Measurements from ENCODE around the gene ARMC3. TPM values are rescaled to one million over a fixed set of nuclear protein-coding genes. Genes with fewer than 3 reads are reported as not detected.
"Not testable (repeated sequence)": the region's sequence is repeated elsewhere in the genome, so short reads cannot be mapped to it uniquely, and the experiment has no call there.

The ARMC3 gene
- polyA plus RNA-seq, 6 donors from 2014 or later = not detected

DNA sequence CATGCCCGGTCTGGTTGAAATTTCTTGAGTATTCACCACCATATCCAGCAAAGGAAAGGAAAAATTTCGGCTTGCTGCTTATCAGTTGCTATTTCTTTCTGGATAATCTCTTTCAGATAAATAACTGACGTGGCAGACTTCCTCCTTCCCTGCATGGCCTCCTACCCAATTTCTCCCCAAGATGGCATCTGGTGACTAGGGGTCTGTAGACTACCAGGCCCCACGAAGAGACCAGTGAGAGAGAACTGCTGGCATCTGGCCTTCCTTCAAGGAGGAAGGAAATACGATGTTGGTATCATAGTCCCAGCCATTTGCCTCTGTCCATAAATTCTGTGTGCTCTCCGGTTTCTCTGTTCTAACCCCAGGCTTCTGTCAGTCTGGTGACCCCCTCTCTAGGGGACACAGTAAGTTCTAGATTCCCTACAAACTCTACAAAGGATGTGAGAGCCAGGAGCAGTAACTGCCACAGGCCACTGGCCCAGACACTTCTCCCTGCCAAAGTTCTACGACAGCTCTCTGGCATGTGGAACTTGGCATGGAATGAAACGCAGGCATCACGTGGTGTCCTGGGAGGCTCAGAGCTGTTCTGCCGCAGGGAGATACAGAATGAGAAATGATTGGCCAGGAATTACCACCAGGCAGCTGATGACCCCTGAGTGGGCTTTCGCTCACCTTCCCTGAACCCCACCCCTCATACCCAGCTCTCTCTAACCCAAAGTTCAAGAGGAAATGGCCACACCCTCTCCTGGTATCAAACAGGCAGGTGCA lies 137.5 kb downstream of the ARMC3 start:
- H3K4me3 Mint-ChIP-seq = no peak overlapping the region
- peaks cover 0 to 7% (median 0%) of the 10 kb centered on the region in 7 donors for H3K9me3 Mint-ChIP-seq
- peaks cover 12 to 30% (median 16%) of the 10 kb centered on the region in 3 donors for H3K27me3 Mint-ChIP-seq
- H3K36me3 Mint-ChIP-seq = no peaks in the 10 kb centered on the region
- DNase-seq (no peak), ATAC-seq (ENCODE audit: low read depth in 2 of 2) (no peak)
- no peak overlapping the region for H3K27ac Mint-ChIP-seq
- H3K4me1 Mint-ChIP-seq = peaks cover 4 to 6% (median 5%) of the 10 kb centered on the region in 3 donors

DNA sequence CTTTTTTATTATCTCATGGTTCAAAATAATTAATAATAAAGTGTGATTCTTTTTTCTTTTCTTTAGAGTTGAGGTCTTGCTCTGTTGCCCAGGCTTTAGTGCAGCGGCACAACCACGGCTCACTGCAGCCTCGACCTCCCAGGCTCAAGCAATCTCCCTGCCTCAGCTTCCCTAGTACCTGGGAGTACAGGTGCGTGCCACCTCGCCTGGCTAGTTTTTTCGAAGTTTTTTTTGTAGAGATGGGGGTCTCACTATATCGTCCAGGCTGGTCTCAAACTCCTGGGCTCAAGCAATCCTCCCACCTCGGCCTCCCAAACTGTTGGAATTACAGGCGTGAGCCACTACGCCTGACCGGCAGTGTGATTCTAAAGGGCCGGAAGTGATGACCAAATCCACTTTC lies 139.5 kb downstream of the ARMC3 start:
- H3K4me1 Mint-ChIP-seq = peaks cover 4 to 6% (median 5%) of the 10 kb centered on the region in 3 donors
- no peak for DNase-seq
- no peaks in the 10 kb centered on the region for H3K9me3 Mint-ChIP-seq
- no peak overlapping the region for H3K4me3 Mint-ChIP-seq
- H3K36me3 Mint-ChIP-seq = no peaks in the 10 kb centered on the region
- peak overlapping the region in 1 of 6 donors; percentile 32 for H3K27ac Mint-ChIP-seq
- peaks cover 9 to 16% (median 14%) of the 10 kb centered on the region in 3 donors for H3K27me3 Mint-ChIP-seq
- no peak for ATAC-seq (ENCODE audit: low read depth in 2 of 2)

DNA sequence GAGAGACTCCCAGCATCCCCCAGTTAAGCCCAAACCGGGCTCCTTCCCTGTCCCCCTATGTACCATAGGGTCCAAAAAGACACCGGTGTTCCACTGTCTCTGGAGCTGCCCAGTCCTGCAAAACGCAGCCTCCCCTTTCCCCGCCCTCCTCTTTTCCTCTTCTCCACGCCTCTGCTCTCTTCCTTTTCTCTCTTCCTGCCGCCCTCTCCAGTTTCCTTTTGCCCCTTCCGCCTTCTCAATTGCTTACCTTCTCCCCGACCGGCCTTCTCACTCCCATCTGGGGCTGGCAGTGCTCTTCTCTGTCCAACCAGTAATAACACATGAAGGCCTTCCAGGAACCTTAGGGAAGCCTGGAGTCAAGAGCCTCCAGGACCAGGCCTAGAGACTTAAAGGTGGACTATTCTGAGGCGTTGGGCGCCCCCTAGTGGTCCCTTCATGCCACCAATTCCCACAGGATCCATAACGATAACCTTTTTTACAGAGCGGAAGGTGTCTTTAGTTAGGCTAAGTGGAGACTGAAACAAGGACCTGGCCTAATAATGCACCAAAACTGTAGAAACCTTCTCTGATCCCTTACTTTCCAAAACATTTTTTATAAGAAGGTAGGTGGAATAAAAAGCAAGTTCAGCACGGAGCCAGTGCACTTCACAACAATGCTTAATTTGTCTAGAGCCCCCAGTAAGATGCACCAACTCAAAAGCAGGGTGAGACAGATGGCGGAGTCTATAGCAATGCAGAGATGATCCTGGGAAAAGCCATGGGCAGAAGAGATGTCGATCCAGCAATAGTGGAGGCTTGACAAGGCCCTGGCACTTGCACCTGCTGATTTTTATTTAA lies 140.3 kb downstream of the ARMC3 start:
- no peaks in the 10 kb centered on the region for H3K9me3 Mint-ChIP-seq
- DNase-seq (peak; percentile 32), ATAC-seq (ENCODE audit: low read depth in 2 of 2) (peak; percentile 37 to 59)
- peaks cover 9 to 16% (median 14%) of the 10 kb centered on the region in 3 donors for H3K27me3 Mint-ChIP-seq
- H3K4me1 Mint-ChIP-seq = peaks cover 4 to 6% (median 5%) of the 10 kb centered on the region in 3 donors
- H3K27ac Mint-ChIP-seq = no peak overlapping the region
- no peaks in the 10 kb centered on the region for H3K36me3 Mint-ChIP-seq
- no peak overlapping the region for H3K4me3 Mint-ChIP-seq

DNA sequence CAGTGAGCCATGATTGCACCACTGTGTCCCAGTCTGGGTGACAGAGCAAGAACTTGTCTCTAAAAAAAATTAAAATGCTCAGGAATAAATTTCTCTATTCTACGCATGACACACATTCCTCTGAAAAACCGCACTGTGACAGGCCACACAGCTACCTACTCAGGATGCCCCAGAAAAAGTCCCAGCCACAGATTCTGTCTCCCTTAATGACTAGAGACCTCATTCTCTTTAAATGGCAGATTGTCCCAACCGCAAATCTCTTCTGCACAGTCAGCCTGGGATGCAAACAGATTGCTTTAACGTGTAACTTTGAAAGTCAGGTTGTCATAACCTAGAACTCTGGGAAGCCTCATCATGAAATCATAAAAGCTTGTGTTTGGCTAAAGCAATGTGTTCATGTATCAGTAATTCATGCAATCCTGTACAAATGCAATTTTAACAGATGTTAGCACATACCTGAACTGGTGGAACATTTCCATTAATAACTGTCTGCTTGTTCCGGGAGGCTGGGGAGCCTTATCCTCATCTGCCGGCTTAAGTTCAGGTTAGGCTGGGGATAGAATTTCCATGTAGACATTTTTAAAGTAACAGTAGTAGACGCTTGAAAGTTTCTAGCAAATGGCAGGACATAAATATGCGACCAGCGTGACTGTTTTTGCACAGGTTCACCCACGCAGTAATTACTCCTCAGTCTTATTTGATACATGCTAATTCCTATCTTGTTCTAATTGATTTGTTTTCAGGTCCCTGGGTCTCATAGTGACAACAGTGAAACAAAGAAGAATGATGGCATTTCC lies 141.4 kb downstream of the ARMC3 start:
- no peaks in the 10 kb centered on the region for H3K9me3 Mint-ChIP-seq
- no peaks in the 10 kb centered on the region for H3K36me3 Mint-ChIP-seq
- H3K4me1 Mint-ChIP-seq = peaks cover 4 to 6% (median 5%) of the 10 kb centered on the region in 3 donors
- ATAC-seq (ENCODE audit: low read depth in 2 of 2) (no peak), DNase-seq (no peak)
- H3K27ac Mint-ChIP-seq = no peak overlapping the region
- H3K4me3 Mint-ChIP-seq = no peak overlapping the region
- peaks cover 8% of the 10 kb centered on the region in 3 donors for H3K27me3 Mint-ChIP-seq

DNA sequence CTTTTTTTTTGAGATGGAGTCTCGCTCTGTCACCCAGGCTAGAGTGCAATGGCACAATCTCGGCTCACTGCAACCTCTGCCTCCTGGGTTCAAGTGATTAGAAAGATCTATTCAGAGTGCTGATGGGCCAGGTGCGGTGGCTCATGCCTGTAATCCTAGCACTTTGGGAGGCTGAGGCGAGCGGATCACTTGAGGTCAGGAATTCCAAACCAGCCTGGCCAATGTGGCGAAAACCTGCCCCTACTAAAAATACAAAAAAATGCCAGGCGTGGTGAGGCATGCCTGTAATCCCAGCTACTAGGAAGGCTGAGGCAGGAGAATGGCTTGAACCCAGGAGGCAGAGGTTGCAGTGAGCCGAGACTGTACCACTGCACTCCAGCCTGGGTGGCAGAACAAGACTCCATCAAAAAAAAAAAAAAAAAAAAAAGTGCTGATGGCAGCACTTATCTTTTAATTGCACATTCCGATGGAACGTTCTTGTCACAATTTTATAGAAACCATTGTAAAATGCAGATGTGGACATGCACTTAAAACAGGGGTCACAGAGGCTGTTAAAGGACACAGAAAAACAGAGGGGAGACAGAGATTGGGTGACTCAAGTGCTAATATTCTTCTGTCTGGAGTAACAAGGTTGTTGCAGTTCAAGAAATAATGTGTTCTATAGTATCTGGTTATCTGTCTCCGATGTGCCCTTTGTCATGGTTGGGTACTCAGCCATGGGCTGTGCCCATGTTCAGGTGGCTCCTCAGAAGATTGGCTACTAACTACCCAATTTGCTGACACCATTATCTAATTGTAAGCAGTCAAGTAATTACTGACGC lies 142.4 kb downstream of the ARMC3 start:
- DNase-seq; H3K9me3 Mint-ChIP-seq; H3K4me3 Mint-ChIP-seq; H3K27ac Mint-ChIP-seq; H3K36me3 Mint-ChIP-seq; H3K4me1 Mint-ChIP-seq; ATAC-seq (ENCODE audit: low read depth in 2 of 2): not testable (repeated sequence)
- peaks cover 8 to 15% (median 8%) of the 10 kb centered on the region in 3 donors for H3K27me3 Mint-ChIP-seq

DNA sequence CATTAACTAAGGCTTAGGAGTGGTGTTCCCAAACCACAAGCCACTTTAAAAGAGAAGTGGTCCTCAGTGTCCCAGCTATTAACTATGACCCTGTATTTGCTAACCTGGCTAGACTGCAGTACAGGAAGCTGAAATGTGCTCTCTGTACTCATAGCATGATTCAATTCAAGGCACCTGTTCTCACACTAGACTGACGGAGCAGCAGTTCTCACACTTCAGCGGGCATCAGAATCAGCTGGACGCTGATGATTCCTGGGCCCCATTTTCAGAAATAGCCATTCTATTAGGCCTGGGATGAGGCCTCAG lies 143.0 kb downstream of the ARMC3 start:
- peaks cover 4 to 6% (median 5%) of the 10 kb centered on the region in 3 donors for H3K4me1 Mint-ChIP-seq

DNA sequence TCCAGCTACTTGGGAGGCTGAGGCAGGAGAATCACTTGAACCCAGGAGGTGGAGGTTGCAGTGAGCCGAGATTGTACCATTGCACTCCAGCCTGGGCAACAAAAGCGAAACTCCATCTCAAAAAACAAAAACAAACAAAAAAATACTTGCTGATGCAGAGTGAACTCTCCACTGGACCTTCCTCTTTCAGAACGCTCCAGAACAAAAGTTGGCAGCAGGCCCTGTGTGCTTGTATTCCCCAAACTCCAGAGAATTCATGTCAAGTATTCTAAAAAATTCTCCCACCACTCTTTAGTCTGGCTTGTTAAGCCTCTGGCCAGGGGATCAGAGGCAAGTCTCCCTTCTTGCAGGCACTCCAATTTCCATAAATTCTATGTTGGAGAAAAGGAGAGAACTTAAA lies 144.7 kb downstream of the ARMC3 start:
- H3K4me1 Mint-ChIP-seq; H3K4me3 Mint-ChIP-seq; H3K27ac Mint-ChIP-seq; H3K36me3 Mint-ChIP-seq; ATAC-seq (ENCODE audit: low read depth in 2 of 2); H3K9me3 Mint-ChIP-seq; DNase-seq: not testable (repeated sequence)
- peaks cover 18 to 29% (median 18%) of the 10 kb centered on the region in 3 donors for H3K27me3 Mint-ChIP-seq

More for the DNA sequence above, 143.0 kb downstream of the ARMC3 start:
- H3K27ac Mint-ChIP-seq = no peak overlapping the region
- ATAC-seq (ENCODE audit: low read depth in 2 of 2) (no peak), DNase-seq (no peak)
- no peaks in the 10 kb centered on the region for H3K36me3 Mint-ChIP-seq
- no peaks in the 10 kb centered on the region for H3K9me3 Mint-ChIP-seq
- peaks cover 8 to 20% (median 8%) of the 10 kb centered on the region in 3 donors for H3K27me3 Mint-ChIP-seq
- no peak overlapping the region for H3K4me3 Mint-ChIP-seq

DNA sequence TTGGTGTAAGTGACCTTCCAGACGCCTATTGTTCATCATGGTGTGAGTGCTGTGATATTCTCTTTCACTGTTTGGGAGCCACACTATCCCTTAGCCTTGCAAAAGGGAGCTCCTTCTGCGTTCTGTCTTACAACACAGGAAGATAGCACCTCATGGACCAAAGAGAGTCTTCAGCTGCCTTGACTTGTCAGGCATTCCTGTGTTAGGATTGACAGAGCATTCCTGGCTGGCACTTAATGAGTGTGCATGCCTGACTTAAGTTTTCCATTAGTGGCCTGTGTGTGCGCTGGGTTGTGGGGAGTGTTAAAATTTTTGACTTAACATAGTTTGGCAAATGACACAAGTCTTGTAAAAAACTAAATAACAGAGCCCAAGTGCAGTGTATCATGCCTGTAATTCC lies 145.7 kb downstream of the ARMC3 start:
- peaks cover 17 to 29% (median 18%) of the 10 kb centered on the region in 3 donors for H3K27me3 Mint-ChIP-seq
- ATAC-seq (ENCODE audit: low read depth in 2 of 2) (no peak), DNase-seq (no peak)
- no peak overlapping the region for H3K27ac Mint-ChIP-seq
- H3K4me1 Mint-ChIP-seq = no peaks in the 10 kb centered on the region
- H3K9me3 Mint-ChIP-seq = no peaks in the 10 kb centered on the region
- H3K36me3 Mint-ChIP-seq = no peaks in the 10 kb centered on the region
- H3K4me3 Mint-ChIP-seq = no peak overlapping the region

DNA sequence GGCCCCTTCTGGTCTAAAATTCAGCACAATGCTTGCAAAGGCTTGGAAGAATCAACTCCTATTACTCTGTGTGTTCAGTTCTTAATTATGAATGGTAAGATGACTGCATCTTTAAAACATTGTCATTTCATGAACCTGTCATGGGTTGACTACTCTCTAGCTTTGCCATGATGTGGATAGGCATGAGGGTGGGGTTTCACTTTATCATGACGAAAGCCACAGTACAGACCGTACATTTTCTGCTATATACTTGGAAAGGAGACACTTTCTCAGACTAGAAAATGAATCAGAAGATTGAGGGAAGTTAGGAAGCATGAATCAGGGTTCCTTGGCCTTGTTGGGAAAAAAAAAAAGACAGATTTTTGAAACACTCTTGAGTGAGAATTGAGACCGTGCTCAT lies 147.8 kb downstream of the ARMC3 start:
- DNase-seq = no peak
- no peaks in the 10 kb centered on the region for H3K9me3 Mint-ChIP-seq
- no peak overlapping the region for H3K4me3 Mint-ChIP-seq
- H3K4me1 Mint-ChIP-seq = no peaks in the 10 kb centered on the region
- ATAC-seq (ENCODE audit: low read depth in 2 of 2) = no peak
- no peaks in the 10 kb centered on the region for H3K36me3 Mint-ChIP-seq
- no peak overlapping the region for H3K27ac Mint-ChIP-seq
- peaks cover 32 to 37% (median 34%) of the 10 kb centered on the region in 3 donors for H3K27me3 Mint-ChIP-seq

DNA sequence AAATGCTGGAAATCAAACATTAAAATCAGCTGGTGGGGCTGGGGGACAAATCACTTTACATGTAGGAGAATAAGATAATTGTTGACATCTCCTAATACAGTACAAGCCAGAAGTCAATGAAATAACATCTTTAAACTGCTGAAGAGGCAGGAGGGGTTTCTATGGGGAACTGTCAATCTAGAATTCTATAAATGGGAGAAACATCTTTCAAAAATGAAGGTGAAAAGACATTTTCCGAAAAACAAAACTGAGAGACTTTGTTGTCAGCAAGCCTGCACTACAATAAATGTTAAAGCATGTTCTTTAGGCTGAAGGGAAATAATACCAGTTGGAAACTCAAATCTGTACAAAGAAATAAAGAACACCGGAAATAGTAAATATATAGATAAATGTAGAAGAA lies 150.3 kb downstream of the ARMC3 start:
- Mint-ChIP-seq H3K4me3 (no peak overlapping the region), H3K27ac (no peak overlapping the region), H3K27me3 (peaks cover 37 to 52% (median 50%) of the 10 kb centered on the region in 3 donors), H3K9me3 (no peaks in the 10 kb centered on the region), H3K4me1 (no peaks in the 10 kb centered on the region), H3K36me3 (no peaks in the 10 kb centered on the region)
- DNase-seq (no peak), ATAC-seq (ENCODE audit: low read depth in 2 of 2) (no peak)

DNA sequence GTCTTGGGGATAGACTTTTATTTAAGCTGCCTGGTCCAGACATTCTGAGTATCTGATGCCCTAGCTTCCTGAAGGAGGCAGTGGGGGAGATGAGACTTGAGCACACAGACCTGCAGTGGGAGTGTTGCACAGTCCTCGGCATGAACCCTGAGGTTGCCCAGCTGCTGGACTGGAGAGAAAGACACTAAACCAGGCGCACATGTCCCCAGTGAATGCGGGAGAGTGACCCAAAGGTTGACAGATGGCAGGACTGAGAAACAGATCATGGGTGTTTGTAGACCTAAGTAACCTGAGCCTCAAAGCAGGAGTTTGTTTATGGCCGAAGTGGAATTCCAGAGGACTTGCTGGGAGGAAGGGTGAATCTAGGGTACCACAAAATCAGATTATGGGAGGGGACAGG lies 151.8 kb downstream of the ARMC3 start:
- no peak overlapping the region for H3K4me3 Mint-ChIP-seq
- no peak for DNase-seq
- H3K27me3 Mint-ChIP-seq = peaks cover 37 to 52% (median 52%) of the 10 kb centered on the region in 3 donors
- ATAC-seq (ENCODE audit: low read depth in 2 of 2) = no peak
- H3K4me1 Mint-ChIP-seq = no peaks in the 10 kb centered on the region
- H3K36me3 Mint-ChIP-seq = no peaks in the 10 kb centered on the region
- H3K9me3 Mint-ChIP-seq = peaks cover 0 to 2% (median under 1%) of the 10 kb centered on the region in 7 donors
- no peak overlapping the region for H3K27ac Mint-ChIP-seq

DNA sequence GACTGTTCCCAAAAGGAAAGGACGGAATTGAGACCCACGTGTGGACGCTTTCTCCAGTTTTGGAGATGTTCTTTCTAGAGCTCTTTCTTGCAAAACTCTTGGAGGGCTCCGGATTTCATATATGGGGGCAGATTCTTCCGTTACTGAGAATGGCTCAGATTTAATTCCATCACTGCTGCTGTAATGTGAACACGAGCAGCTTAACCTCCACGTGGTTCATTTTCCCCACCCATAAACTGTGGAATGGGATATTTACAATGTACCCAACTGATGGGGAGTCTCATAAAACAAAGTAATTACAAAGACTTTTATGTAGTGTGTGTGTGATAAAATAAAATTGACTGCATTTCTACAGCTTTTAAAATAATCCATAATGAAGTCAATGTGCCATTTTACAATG lies 152.4 kb downstream of the ARMC3 start:
- no peaks in the 10 kb centered on the region for H3K4me1 Mint-ChIP-seq
- no peaks in the 10 kb centered on the region for H3K36me3 Mint-ChIP-seq
- ATAC-seq (ENCODE audit: low read depth in 2 of 2) = no peak
- H3K9me3 Mint-ChIP-seq = peaks cover 0 to 5% (median 2%) of the 10 kb centered on the region in 7 donors
- DNase-seq = no peak
- no peak overlapping the region for H3K27ac Mint-ChIP-seq
- no peak overlapping the region for H3K4me3 Mint-ChIP-seq
- peaks cover 35 to 56% (median 52%) of the 10 kb centered on the region in 3 donors for H3K27me3 Mint-ChIP-seq
